Activated T-cell treated with anti-CD3 and anti-CD28 coated beads, Interleukin-2, amount 50 U/mL, for 4 hours (primary cell): ENCODE measurements around the gene NGF. TPM values are rescaled to one million over a fixed set of nuclear protein-coding genes. Genes with fewer than 3 reads are reported as not detected.

Source experiments
- ATAC-seq, 2 donors: fragments of 200-7000 bp; cut with Tn5 transposase; one replicate each; pipeline ENCODE4 v1.10.0; 2021
- DNase-seq: peaks from one replicate; pipeline ENCODE4 v3.0.0-alpha.2; 2020
- H3K27me3 Mint-ChIP-seq: one replicate; pipeline ENCODE4 v1.8.0; 2021; ENCODE audit warnings: low read depth, mixed read lengths
- H3K36me3 Mint-ChIP-seq: one replicate; pipeline ENCODE4 v1.8.0; 2022; ENCODE audit warnings: mixed read lengths; ENCODE audit not compliant: insufficient read depth
- H3K4me1 Mint-ChIP-seq: one replicate; pipeline ENCODE4 v1.8.0; 2021; ENCODE audit warnings: low read depth, mixed read lengths
- H3K4me3 Mint-ChIP-seq: one replicate; pipeline ENCODE4 v1.8.0; 2021; ENCODE audit warnings: mild to moderate bottlenecking, moderate library complexity, mixed read lengths
- H3K9me3 Mint-ChIP-seq: one replicate; pipeline ENCODE4 v1.8.0; 2021; ENCODE audit warnings: mixed read lengths
- total RNA-seq, 3 donors: library from RNA; stranded (reverse); gene quantifications; one replicate each; pipeline ENCODE4 v1.2.1, GENCODE V29; 2021

The NGF gene
- total RNA-seq, 3 donors from 2014 or later, result not detected

GRCh38 chr1:115238336-115239147 lies 99.5 kb downstream of the NGF start:
- ATAC-seq, result no peak
- Mint-ChIP-seq H3K27me3 (peaks cover 6% of the 10 kb centered on the region), H3K4me1 (no peaks in the 10 kb centered on the region), H3K9me3 (no peaks in the 10 kb centered on the region), H3K36me3 (no peaks in the 10 kb centered on the region), H3K4me3 (no peak overlapping the region)
- no peak for DNase-seq

- peaks cover 5% of the 10 kb centered on the region for H3K27me3 Mint-ChIP-seq
- DNase-seq (no peak), ATAC-seq (no peak)
- H3K36me3 Mint-ChIP-seq, result no peaks in the 10 kb centered on the region
- no peak overlapping the region for H3K4me3 Mint-ChIP-seq
- no peaks in the 10 kb centered on the region for H3K9me3 Mint-ChIP-seq
- no peaks in the 10 kb centered on the region for H3K4me1 Mint-ChIP-seq
Measured at GRCh38 chr1:115237507-115237906, 100.5 kb downstream of the NGF start.

GRCh38 chr1:115237023-115237422 lies 101.0 kb downstream of the NGF start:
- Mint-ChIP-seq H3K36me3 (no peaks in the 10 kb centered on the region), H3K4me3 (no peak overlapping the region), H3K27me3 (peaks cover 5% of the 10 kb centered on the region), H3K9me3 (no peaks in the 10 kb centered on the region), H3K4me1 (no peaks in the 10 kb centered on the region)
- ATAC-seq, result no peak
- DNase-seq, result no peak

Other genes with a start within 250 kb of the NGF start
- under 1 TPM in 2 of 3 donors, not detected in 1; 0.16 to 0.30 TPM for gene TSPAN2, start 248.7 kb downstream of the NGF start, total RNA-seq